Stimulated activated CD8-positive, alpha-beta memory T cell treated with anti-CD3 and anti-CD28 coated beads, Interleukin-2, amount 100 ng/mL, for 1 hour (primary cell): ENCODE measurements around the gene KCND3.
"Not testable (repeated sequence)": the region's sequence is repeated elsewhere in the genome, so short reads cannot be mapped to it uniquely, and the experiment has no call there.

Experiments used
- DNase-seq, 2 donors: peaks; one replicate each; pipeline ENCODE4 v3.0.0-alpha.2; 2020; ENCODE audit warnings: low read depth in 2 of 2

KCND3 gene

DNA sequence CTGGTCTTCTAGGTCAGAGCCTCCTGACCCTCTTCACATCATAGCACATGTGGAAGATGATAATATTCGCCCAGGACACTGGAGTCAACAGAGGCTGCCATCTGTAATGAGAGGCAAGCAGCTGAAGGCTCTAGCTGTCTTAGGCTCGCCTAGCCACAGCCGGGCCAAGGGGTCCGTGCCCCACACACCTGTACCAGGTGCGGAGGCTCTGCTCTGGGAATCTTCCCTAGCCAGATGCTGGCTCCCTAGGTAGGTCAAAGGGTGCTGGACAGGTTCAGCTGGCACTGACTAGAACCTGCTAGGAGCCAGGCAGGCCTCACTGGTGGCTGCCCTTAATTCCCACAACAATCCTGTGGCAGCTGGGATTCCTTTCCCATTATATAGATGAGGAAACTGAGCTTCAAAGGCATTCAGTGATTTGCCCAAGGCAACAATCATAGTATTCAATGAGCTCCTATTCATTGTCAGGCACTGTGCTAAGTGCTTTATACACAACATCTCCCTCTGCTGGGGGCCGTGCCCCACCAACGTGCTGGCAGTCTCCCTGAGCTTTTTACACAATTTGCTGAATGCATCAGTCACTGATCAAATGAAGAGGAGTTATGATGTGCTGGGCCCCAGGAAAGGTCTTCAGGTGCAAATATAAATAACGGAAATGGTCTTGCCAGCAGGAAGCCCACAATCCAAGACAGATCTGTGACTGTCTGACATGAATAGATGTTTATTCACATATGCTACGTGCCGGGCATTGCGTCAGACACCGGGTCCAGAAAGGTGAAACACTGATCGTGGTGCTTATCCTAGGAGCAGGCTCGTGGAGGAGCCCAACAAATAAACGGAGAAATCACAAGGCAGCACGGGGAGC is 175.8 kb downstream of the KCND3 start:
- no peak for DNase-seq

- no peak for DNase-seq
These were observed 177.2 kb downstream of the KCND3 start for GRCh38 chr1:111812306-111812705.

DNA sequence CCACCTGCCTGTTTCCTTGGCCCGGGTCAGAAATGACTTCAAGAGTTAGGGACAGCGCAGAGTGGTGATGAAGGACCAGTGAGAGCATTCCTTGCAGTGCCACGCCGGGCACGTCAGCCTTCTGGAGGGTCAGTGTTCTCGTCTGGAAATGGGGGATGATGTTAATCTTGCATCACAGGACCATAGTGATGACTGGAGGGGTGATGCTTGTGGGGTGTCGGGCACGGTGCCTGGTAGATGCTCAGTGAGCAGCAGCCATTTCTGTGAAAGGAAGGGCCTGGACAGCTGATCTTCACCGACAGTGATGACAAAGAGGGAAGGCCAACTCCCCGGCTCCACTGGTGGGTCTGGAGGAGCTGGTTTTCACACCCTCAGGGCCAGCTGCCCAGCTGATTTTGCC is 177.6 kb downstream of the KCND3 start:
- DNase-seq = no peak

GRCh38 chr1:111805251-111805650 is 184.2 kb downstream of the KCND3 start:
- no peak for DNase-seq

GRCh38 chr1:111804776-111805175 is 184.7 kb downstream of the KCND3 start:
- no peak for DNase-seq

DNA sequence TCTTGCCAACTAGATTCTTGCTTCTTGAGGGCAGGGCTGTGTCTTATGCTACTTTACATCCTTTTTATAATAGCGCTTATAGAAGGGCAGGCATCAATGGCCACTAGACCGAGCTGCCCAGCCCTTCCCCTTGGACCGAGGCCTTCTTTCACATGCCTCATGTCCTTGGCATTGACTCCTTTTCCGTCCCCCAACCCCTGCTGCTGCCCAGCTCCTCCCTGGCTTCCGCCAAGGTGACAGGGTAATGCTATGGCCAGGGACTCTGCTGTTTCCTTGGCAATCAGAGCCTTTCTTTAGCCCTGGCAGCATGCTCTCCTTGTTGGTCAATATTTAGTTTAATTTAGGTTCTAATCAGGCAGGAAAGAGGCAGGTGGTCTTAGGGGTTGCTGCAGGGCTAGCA is 185.5 kb downstream of the KCND3 start:
- DNase-seq = no peak

DNA sequence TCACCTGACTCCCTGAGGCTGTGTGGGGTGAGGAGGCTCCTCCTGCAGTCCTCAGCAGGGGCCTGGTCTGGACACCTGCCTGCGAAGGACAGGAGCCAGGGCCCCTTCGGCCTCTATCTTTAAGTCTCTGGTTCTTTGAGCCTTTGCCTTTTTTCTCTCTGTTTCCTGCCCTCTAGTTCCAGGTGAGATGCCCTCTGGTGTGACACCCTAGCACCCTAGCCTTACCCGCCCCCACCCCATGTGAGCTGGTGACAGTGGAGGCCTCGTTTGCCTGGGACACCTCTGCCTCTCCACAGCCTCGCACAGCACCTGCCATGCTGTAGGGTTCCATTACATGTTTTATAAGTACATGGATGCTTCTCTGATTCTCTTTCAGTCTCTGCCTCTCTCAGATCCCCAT is 186.5 kb downstream of the KCND3 start:
- DNase-seq = no peak

DNA sequence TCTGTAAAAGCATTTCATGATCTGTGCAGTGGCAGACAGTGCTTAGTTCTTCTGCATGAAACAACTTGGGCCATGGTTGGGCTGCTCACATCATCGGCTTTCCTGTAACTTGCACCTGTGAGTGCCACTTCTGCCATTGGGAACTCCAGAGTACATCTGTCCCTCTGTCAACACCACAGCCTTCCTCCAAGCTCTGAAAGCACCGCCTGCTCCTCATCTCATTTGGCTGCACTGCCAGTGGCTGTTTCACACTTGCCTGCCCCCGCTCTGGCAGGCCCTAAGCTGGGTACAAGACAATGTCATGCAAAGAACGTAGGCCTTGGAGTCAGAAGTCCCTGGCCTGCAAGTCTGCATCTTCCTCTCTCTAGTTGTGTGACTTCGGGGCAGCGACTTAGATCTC is 187.4 kb downstream of the KCND3 start:
- no peak for DNase-seq

- no peak for DNase-seq
These were observed 188.2 kb downstream of the KCND3 start for GRCh38 chr1:111801071-111801850.

DNA sequence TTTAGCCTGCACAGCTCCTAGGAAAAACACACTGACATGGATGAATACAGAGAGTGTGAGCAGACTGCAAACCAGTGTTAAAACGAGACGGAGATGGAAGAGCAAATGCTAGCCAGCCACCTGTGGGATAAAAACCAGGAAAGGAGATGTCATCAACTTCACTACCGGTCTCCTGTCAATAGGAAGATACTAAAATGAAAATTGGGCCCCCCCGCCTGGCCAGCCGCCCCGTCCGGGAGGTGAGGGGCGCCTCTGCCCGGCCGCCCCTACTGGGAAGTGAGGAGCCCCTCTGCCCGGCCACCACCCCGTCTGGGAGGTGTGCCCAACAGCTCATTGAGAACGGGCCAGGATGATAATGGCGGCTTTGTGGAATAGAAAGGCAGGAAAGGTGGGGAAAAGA is 189.7 kb downstream of the KCND3 start:
- DNase-seq = not testable (repeated sequence)

DNA sequence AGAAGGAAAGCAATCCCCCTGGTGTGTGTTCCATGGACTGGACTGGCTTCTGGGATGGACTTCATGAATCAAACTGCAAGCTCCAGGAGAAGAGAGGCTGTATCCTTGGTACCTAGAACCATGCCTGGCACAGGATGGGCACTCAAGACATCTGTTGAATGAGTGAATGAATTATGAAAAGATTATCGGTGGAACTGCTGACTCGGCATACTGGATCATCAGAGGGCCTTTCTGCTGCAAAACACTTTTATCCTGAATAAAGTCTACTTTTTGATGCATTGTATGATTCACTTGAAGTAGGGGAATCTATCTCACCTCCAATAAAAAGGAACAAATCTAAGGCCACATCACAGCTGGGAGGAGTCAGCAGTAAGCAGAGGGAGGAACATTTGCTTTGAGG is 190.9 kb downstream of the KCND3 start:
- DNase-seq = no peak

GRCh38 chr1:111795401-111795800 is 194.1 kb downstream of the KCND3 start:
- no peak for DNase-seq

DNA sequence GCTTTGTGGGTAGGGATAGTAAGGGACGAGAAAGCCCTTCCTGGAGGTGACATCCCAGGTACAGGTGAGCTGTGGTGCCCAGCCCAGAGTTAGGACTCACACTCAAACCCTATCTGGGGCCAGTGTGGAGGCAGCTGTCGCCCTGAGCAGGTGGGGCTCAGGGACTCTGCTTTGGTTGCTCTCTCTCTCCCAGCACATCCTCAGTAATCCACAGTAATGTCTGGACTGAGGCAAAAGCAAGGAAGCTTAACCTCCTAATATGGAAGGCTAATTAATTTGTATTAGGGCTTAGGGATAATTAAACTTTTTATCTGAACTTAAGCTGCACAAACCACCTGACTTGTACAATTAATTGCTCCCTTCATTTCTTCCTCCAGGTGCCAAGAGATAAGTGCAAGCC is 195.5 kb downstream of the KCND3 start:
- no peak for DNase-seq

GRCh38 chr1:111792249-111792648 is 197.2 kb downstream of the KCND3 start:
- DNase-seq = no peak

DNA sequence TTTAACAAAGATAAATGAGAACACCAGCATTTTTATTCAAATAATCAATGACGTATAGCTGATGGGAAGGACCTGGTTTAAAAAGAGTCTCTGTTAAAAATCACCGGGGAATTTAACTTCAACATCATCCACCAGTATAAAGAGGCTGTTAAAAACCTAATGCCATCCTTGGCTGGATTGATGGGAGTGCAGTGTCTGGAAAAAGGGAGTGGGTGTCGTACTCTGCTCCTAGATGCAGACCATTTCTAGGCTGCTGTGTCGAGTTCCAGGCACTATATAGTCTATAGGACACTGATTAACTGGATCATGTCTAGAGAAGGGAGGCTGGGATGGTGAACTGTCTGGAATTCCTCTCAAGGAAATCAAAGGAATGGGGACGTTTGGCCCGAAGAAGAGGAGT is 197.7 kb downstream of the KCND3 start:
- DNase-seq = no peak

DNA sequence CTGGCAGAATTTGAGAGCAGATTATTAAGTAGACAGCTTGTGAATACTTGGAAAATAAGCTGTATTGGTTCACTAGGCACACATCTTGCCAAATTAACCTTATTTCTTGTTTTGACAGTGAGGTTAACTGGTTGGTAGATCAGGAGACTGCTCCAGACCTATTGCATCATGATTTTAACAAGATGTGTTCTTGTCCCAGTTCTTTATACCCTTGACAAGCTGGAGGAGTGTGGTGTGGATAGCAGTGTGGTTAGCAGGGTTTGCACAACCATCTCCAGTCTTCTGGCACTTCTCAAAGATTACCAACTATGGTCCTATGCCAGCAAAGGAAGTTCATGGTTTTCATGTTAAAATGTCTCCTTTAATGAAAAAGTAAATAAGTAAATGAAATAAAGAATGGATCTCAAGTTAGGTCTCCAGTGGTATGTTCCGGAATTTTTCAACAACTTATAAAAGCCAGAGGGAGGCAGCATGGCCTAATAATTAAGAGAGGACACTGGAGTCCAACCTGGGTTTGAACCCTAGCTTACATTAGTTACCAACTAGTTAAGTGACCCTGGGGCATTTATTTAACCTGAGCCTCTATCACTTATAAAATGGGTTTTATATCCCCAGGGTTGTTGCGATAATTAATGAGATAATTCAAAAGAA is 199.7 kb downstream of the KCND3 start:
- DNase-seq = no peak

DNA sequence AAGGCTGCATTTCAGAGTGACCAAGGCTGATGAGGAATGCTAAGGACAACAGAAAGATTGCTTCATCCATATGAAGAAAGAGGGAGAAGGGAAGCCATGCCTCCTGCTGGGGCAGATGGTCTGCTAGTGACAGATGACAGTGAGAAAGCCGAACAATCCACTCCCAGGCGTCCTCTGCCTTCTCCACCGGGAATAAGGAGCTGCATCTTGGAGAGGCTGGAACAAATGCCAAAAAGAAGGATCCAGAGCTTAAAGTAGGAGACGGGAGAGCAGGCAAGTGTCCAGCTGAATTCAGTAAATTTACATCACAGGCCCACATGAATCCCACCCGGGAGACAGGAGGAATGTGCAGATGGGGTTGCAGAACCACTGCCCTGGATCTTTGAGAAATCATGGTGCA is 200.3 kb downstream of the KCND3 start:
- no peak for DNase-seq

DNA sequence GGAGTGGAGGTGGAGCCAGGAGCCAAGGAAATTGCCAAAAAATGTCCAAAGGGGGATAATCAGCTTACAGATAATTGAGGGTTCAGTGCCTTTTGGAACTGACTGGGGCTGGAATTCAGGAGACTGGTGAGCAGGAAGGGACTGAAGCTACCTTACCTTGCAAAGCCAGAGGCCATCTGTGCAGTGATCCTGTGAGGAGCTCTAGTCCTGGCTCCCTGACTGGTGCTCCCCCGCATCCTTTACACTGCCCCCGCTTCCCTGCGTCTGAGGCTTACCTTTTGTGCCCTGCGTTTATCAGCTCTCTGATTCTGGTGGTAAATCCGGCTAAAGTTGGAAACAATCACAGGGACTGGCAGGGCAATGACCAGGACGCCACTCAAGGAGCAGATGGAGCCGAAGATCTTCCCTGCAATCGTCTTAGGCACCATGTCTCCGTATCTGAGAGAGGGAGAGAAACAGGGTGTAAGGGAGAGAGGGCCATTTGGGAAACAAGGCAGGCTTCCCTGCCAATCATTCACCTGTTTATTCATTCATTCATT is 202.7 kb downstream of the KCND3 start:
- no peak for DNase-seq

- no peak for DNase-seq
These were observed 205.1 kb downstream of the KCND3 start for GRCh38 chr1:111784273-111784901.

GRCh38 chr1:111779546-111779945 is 209.9 kb downstream of the KCND3 start:
- DNase-seq = no peak

GRCh38 chr1:111778541-111779051 is 210.9 kb downstream of the KCND3 start:
- no peak for DNase-seq

DNA sequence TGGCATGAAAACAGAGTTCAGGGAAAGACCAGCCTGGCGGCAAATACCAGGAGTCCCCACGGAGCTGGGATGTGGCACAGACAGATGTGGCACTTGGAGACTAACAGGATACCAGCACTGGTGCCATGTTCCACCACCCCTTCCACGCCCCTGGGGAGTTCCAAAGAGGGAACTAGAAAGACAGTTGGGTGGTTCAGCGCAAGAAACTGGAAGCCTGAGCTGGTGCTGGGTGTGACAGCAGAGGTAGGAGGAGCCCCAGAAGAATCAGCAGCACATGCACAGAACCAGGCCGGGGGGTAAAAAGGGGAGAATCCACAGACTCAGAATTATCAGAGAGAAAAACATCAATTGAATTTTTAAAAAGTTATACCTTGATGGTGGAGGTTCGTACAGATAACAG is 211.4 kb downstream of the KCND3 start:
- no peak for DNase-seq
